ENCODE measurements around the gene UMODL1.

UMODL1 gene

GRCh38 chr21:42150474-42151085, 79.5 kb downstream of the UMODL1 start:
- no peak for DNase-seq (ENCODE audit: low read depth in 2 of 2)

- DNase-seq (ENCODE audit: low read depth in 2 of 2): no peak
Measured at GRCh38 chr21:42151148-42151947, 80.2 kb downstream of the UMODL1 start.

- DNase-seq (ENCODE audit: low read depth in 2 of 2): no peak
Measured at GRCh38 chr21:42151948-42152220, 80.8 kb downstream of the UMODL1 start.

GRCh38 chr21:42153046-42153686, 82.0 kb downstream of the UMODL1 start:
- DNase-seq (ENCODE audit: low read depth in 2 of 2): no peak

- DNase-seq (ENCODE audit: low read depth in 2 of 2): no peak
Measured at GRCh38 chr21:42153746-42154145, 82.6 kb downstream of the UMODL1 start.

GRCh38 chr21:42154237-42155044, 83.3 kb downstream of the UMODL1 start:
- no peak for DNase-seq (ENCODE audit: low read depth in 2 of 2)

GRCh38 chr21:42155045-42155855, 84.1 kb downstream of the UMODL1 start:
- DNase-seq (ENCODE audit: low read depth in 2 of 2): no peak

- no peak for DNase-seq (ENCODE audit: low read depth in 2 of 2)
Measured at GRCh38 chr21:42156690-42157605, 85.8 kb downstream of the UMODL1 start.

GRCh38 chr21:42157606-42158310, 86.6 kb downstream of the UMODL1 start:
- no peak for DNase-seq (ENCODE audit: low read depth in 2 of 2)

- no peak for DNase-seq (ENCODE audit: low read depth in 2 of 2)
Measured at GRCh38 chr21:42158846-42159245, 87.7 kb downstream of the UMODL1 start.

GRCh38 chr21:42159560-42160110, 88.5 kb downstream of the UMODL1 start:
- no peak for DNase-seq (ENCODE audit: low read depth in 2 of 2)

GRCh38 chr21:42160111-42160721, 89.1 kb downstream of the UMODL1 start:
- DNase-seq (ENCODE audit: low read depth in 2 of 2): no peak

GRCh38 chr21:42160765-42161164, 89.6 kb downstream of the UMODL1 start:
- DNase-seq (ENCODE audit: low read depth in 2 of 2): no peak

- DNase-seq (ENCODE audit: low read depth in 2 of 2): no peak
Measured at GRCh38 chr21:42161401-42161955, 90.4 kb downstream of the UMODL1 start.

GRCh38 chr21:42161956-42162681, 91.0 kb downstream of the UMODL1 start:
- DNase-seq (ENCODE audit: low read depth in 2 of 2): no peak

GRCh38 chr21:42162831-42163510, 91.9 kb downstream of the UMODL1 start:
- no peak for DNase-seq (ENCODE audit: low read depth in 2 of 2)

GRCh38 chr21:42163511-42163863, 92.4 kb downstream of the UMODL1 start:
- no peak for DNase-seq (ENCODE audit: low read depth in 2 of 2)

Measured in stimulated activated CD8-positive, alpha-beta memory T cell treated with anti-CD3 and anti-CD28 coated beads, Interleukin-15, amount 100 ng/mL, for 4 hours (primary cell).